Liver (tissue), 9 donors: ENCODE data around the gene DEXI. TPM values are rescaled to one million over a fixed set of nuclear protein-coding genes. Genes with fewer than 3 reads are reported as not detected.

Source experiments
- DNase-seq: peaks from one replicate; pipeline ENCODE4 v3.0.0-alpha.2; 2017; ENCODE audit warnings: low spot score
- H3K27ac ChIP-seq, 2 donors: one replicate each; pipeline ENCODE4 v1.7.0; 2013; ENCODE audit warnings: inconsistent platforms in 2 of 2, low read length in 2 of 2, control low read depth in 1 of 2, low read depth in 1 of 2, mild to moderate bottlenecking in 1 of 2
- H3K27me3 ChIP-seq, 4 donors: one replicate each; pipeline versions ENCODE4 v1.6.1 to v1.7.0; 2013; ENCODE audit warnings: low read length in 3 of 4, inconsistent platforms in 1 of 4, mild to moderate bottlenecking in 1 of 4, moderate library complexity in 1 of 4; ENCODE audit not compliant: control insufficient read depth in 4 of 4, insufficient read depth in 4 of 4
- H3K36me3 ChIP-seq, 4 donors: one replicate each; pipeline versions ENCODE4 v1.6.1 to v1.7.0; 2013; ENCODE audit warnings: low read length in 3 of 4, mild to moderate bottlenecking in 3 of 4, low read depth in 1 of 4, moderate library complexity in 1 of 4; ENCODE audit not compliant: control insufficient read depth in 4 of 4, insufficient read depth in 3 of 4
- H3K4me1 ChIP-seq, 4 donors: one replicate each; pipeline versions ENCODE4 v1.6.1 to v1.7.0; 2013; ENCODE audit warnings: low read length in 3 of 4, mild to moderate bottlenecking in 3 of 4, moderate library complexity in 1 of 4; ENCODE audit not compliant: control insufficient read depth in 4 of 4, insufficient read depth in 4 of 4
- H3K4me3 ChIP-seq, 3 donors: one replicate each; pipeline versions ENCODE4 v1.6.1 to v1.7.0; 2013; ENCODE audit warnings: low read length in 3 of 3, control low read depth in 1 of 3, low read depth in 1 of 3, mild to moderate bottlenecking in 1 of 3
- H3K9ac ChIP-seq, 2 donors: one replicate each; pipeline ENCODE4 v1.7.0; 2013; ENCODE audit warnings: low read length in 2 of 2, mild to moderate bottlenecking in 2 of 2, moderate library complexity in 2 of 2, control low read depth in 1 of 2, low read depth in 1 of 2
- H3K9me3 ChIP-seq, 4 donors: one replicate each; pipeline versions ENCODE4 v1.6.1 to v1.7.0; 2013; ENCODE audit warnings: low read length in 3 of 4; ENCODE audit not compliant: control insufficient read depth in 4 of 4
- EGR1 ChIP-seq, 2 donors: IDR thresholded peaks; 2 replicates each; pipeline ENCODE4 v1.6.1; 2016 to 2018; ENCODE audit warnings: antibody characterized with exemption in 2 of 2, low read depth in 2 of 2
- FOXA2 ChIP-seq: IDR thresholded peaks from 2 replicates; pipeline ENCODE4 v1.6.1; 2016; ENCODE audit warnings: antibody characterized with exemption
- GABPA ChIP-seq, 2 donors: IDR thresholded peaks in 1 of 2; conservative IDR thresholded peaks in 1 of 2; 2 replicates each; pipeline ENCODE4 v1.6.1; 2016; ENCODE audit warnings: antibody characterized with exemption in 2 of 2, mild to moderate bottlenecking in 1 of 2, moderate library complexity in 1 of 2
- HNF4A ChIP-seq, 2 donors: conservative IDR thresholded peaks; 2 replicates each; pipeline ENCODE4 v1.6.1; 2016; ENCODE audit warnings: antibody characterized with exemption in 2 of 2, mild to moderate bottlenecking in 2 of 2
- HNF4G ChIP-seq: IDR thresholded peaks from 2 replicates; pipeline ENCODE4 v1.6.1; 2016; ENCODE audit warnings: antibody characterized with exemption
- NR2F2 ChIP-seq: IDR thresholded peaks from 2 replicates; pipeline ENCODE4 v1.6.1; 2016; ENCODE audit warnings: antibody characterized with exemption
- RAD21 ChIP-seq, 2 donors: IDR thresholded peaks; 2 replicates each; pipeline ENCODE4 v1.6.1; 2016; ENCODE audit warnings: antibody characterized with exemption in 2 of 2, mild to moderate bottlenecking in 2 of 2
- REST ChIP-seq: IDR thresholded peaks from 2 replicates; pipeline ENCODE4 v1.6.1; 2016; ENCODE audit warnings: antibody characterized with exemption, mild to moderate bottlenecking
- RXRA ChIP-seq, 2 donors: IDR thresholded peaks; 2 replicates each; pipeline ENCODE4 v1.6.1; 2017 to 2018; ENCODE audit warnings: antibody characterized with exemption in 2 of 2, mild to moderate bottlenecking in 1 of 2
- SP1 ChIP-seq: IDR thresholded peaks from 2 replicates; pipeline ENCODE4 v1.6.1; 2018; ENCODE audit warnings: antibody characterized with exemption, mild to moderate bottlenecking
- TAF1 ChIP-seq: conservative IDR thresholded peaks from 2 replicates; pipeline ENCODE4 v1.6.1; 2016; ENCODE audit warnings: antibody characterized with exemption, mild to moderate bottlenecking
- YY1 ChIP-seq: IDR thresholded peaks from 2 replicates; pipeline ENCODE4 v1.6.1; 2016; ENCODE audit warnings: antibody characterized with exemption, mild to moderate bottlenecking
- WGBS: extraction: QIAGEN DNeasy Blood & Tissue Kit; methylation state at CpG from one replicate; pipeline ENCODE4 v1.1.7; 2013; 5-methylcytosine and 5-hydroxymethylcytosine counted together
- polyA plus RNA-seq, 2 donors: library from polyadenylated mRNA; stranded (reverse) in 1 of 2; unstranded in 1 of 2; fragments of 200-250 nt in 1 of 2; fragments of >200 nt in 1 of 2; fragmentation: Nextera tagmentation in 1 of 2; extraction: Ambion mirVana in 1 of 2; gene quantifications; one replicate each; pipeline versions ENCODE4 v1.2.1 to v1.2.3, GENCODE V29; 2013 to 2015
- total RNA-seq, 2 donors: library from RNA; depleted of rRNA; stranded (reverse); fragments of >200 nt; gene quantifications; one replicate each; pipeline ENCODE4 v1.2.3, GENCODE V29; 2014
- TF ChIP-seq, protein P1 (sequence below): IDR thresholded peaks from 2 replicates; pipeline ENCODE4 v1.6.1; 2016; ENCODE audit warnings: antibody characterized with exemption
- TF ChIP-seq, protein P2 (sequence below): IDR thresholded peaks from 2 replicates; pipeline ENCODE4 v1.6.1; 2016; ENCODE audit warnings: antibody characterized with exemption
- TF ChIP-seq, protein P3 (sequence below): IDR thresholded peaks from 2 replicates; pipeline ENCODE4 v1.6.1; 2016; ENCODE audit warnings: antibody characterized with exemption
- donor health status: healthy.
- donor health status: healthy.
- donor health status: healthy.
- donor health status: healthy.
- donor health status: healthy.

DEXI gene
- total and polyA plus RNA-seq, 4 donors: 13.6 to 69.9 (median 41.8) TPM

DNA sequence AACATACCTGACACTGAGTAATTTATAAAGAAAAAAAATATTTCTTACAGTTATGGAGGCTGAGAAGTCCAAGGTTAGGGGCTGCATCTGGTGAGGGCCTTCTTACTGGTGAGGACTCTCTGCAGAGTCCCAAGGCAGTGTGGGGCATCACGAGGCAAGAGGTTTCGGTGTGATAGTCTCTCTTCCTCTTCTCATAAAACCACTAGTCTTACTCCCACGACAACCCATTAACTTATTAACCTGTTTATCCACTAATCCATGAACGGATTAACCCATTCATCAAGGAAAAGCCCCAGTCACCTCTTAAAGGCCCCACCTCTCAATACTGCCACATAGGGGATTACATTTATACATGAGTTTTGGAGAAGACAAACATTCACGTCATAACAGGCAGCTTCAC is 45.1 kb downstream of the DEXI start (continued):
- TF ChIP-seq SP1: no peak
- TF ChIP-seq YY1: no peak
- TF ChIP-seq TAF1: no peak
- no peak for TF ChIP-seq EGR1 (IDR thresholded peaks at IDR 0.05; ENCODE audit: low read depth in 2 of 2)
- TF ChIP-seq NR2F2: no peak
- no peak for TF ChIP-seq HNF4G
- no peak for TF ChIP-seq RXRA (IDR thresholded peaks at IDR 0.05)
- no peak for TF ChIP-seq GABPA (IDR thresholded peaks at IDR 0.05 in 1 of 2, conservative IDR thresholded peaks at IDR 0.05 in 1 of 2)

- WGBS: 87% methylated on average over 2 of the region's 2 CpGs
- no peak overlapping the region for H3K27ac ChIP-seq
- H3K4me1 ChIP-seq: no peaks in the 10 kb centered on the region
- no peak overlapping the region for H3K4me3 ChIP-seq
- H3K9me3 ChIP-seq: no peaks in the 10 kb centered on the region
- H3K9ac ChIP-seq: no peak overlapping the region
- no peaks in the 10 kb centered on the region for H3K27me3 ChIP-seq
- no peaks in the 10 kb centered on the region for H3K36me3 ChIP-seq
- no peak for DNase-seq
- TF ChIP-seq REST (no peak), EGR1 (IDR thresholded peaks at IDR 0.05; ENCODE audit: low read depth in 2 of 2) (no peak)
- TF ChIP-seq, protein P1, sequence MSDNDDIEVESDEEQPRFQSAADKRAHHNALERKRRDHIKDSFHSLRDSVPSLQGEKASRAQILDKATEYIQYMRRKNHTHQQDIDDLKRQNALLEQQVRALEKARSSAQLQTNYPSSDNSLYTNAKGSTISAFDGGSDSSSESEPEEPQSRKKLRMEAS: peak; percentile 5
These were observed 45.5 kb downstream of the DEXI start for GRCh38 chr16:10896723-10897122.

- Histone ChIP-seq H3K4me3 (no peak overlapping the region), H3K4me1 (no peaks in the 10 kb centered on the region)
These were observed 46.1 kb downstream of the DEXI start for GRCh38 chr16:10896165-10896564.

More at GRCh38 chr16:10896165-10896564, 46.1 kb downstream of the DEXI start:
- Histone ChIP-seq H3K9me3 (no peaks in the 10 kb centered on the region), H3K36me3 (no peaks in the 10 kb centered on the region), H3K27ac (no peak overlapping the region), H3K27me3 (no peaks in the 10 kb centered on the region), H3K9ac (no peak overlapping the region)
- 68% methylated on average over 3 of the region's 3 CpGs for WGBS
- no peak for DNase-seq
- TF ChIP-seq, protein P2, sequence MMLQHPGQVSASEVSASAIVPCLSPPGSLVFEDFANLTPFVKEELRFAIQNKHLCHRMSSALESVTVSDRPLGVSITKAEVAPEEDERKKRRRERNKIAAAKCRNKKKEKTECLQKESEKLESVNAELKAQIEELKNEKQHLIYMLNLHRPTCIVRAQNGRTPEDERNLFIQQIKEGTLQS: no peak
- TF ChIP-seq REST (no peak), TAF1 (no peak), HNF4A (conservative IDR thresholded peaks at IDR 0.05) (no peak), SP1 (no peak), RAD21 (IDR thresholded peaks at IDR 0.05) (no peak), FOXA2 (no peak)
- TF ChIP-seq, protein P3, sequence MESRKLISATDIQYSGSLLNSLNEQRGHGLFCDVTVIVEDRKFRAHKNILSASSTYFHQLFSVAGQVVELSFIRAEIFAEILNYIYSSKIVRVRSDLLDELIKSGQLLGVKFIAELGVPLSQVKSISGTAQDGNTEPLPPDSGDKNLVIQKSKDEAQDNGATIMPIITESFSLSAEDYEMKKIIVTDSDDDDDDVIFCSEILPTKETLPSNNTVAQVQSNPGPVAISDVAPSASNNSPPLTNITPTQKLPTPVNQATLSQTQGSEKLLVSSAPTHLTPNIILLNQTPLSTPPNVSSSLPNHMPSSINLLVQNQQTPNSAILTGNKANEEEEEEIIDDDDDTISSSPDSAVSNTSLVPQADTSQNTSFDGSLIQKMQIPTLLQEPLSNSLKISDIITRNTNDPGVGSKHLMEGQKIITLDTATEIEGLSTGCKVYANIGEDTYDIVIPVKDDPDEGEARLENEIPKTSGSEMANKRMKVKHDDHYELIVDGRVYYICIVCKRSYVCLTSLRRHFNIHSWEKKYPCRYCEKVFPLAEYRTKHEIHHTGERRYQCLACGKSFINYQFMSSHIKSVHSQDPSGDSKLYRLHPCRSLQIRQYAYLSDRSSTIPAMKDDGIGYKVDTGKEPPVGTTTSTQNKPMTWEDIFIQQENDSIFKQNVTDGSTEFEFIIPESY: no peak
